Measurements from ENCODE around the gene FGGY.
A peak's percentile ranks its signal among the peaks of the same experiment; 100 is the strongest.

Gene FGGY

DNA sequence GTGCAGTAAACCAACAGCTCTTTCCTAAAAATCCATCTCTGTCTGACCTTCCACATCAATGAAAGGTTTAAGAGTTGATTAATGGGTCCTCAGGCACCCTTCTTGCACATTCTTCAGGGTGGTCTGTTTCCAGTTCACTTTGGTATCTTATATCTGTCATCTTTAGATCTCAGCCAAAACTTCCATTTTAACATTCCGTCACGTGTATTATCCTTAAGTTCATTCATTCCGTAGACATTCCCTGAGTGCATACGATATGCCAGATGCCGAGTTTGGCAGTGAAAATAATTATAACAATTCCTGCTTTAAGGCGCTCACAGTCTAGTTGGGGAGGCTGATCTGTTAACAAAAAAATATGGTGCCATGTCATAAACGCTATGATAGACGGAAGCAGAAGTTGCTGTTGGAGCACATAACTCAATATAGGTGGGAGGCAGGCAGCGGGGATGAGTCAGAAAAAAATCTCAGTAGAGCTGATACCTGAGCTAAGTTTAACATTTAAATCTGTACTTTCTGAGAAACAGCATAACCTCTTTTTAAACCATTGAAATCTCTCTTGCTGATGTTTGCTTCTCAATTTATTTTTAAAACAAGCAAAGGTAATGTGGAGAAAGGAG is 458.3 kb downstream of the FGGY start:
- no peak for DNase-seq

DNA sequence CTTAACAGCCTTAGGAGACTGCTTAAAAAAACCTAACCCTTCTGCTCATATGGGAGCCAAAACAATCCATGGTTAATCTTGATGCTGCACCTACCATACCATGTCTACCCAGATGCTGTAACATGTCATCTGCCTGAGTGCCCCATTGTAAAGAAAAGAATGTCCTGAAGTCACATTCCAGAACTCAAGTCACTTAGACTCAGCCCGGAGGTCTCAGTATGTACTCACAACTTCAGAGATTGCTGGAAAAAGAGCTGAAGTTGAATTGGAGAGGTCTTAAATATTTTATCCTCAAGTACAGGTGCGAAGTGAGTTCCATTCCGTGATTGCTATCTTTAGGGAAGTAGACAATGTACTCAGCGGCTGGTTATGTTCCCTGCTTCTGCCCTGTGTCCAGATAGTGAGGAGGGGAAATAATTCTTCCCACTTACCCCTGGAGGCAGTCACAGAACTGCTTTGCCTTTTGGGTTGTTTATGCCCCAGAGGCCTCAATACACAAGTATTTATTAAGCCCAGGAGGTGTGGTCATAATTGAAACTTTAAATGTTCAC is 460.4 kb downstream of the FGGY start:
- no peak for DNase-seq

DNA sequence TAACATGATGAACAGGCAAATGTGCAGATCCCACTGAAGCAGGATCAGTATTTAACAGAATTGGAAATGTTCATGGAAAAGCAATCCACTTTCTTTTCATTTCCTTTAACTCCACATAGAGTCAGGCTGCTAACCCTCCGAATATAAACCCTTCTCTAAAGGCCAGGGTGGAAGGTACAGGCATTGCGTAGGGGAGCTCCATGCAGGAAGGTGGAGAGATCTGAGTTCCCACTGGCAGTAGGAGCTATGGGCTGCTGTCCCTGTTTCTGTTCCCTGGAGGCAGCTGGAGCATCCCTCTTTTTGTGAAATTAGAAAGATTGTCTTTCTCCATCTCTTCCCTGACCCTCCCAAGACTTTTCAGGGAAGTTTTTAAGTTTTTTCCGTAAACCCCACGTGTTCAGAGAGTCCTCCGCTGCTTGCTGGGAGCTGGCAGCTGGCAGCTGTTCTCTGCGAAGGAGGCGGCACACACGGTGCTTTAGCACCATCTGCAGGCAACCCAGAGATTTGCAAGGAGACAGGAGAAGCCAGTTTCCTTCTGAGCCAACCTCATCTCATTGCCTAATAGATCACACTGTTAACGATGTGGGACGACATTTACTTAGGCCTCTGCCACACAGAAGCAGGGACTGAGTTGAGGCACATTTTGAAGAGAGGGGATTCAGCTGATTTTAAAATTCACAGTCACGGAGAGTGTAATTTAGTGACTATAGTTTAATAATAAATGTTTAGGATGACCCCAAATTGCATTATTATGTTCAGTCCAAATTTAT is 462.4 kb downstream of the FGGY start:
- peak; percentile 19 for DNase-seq

DNA sequence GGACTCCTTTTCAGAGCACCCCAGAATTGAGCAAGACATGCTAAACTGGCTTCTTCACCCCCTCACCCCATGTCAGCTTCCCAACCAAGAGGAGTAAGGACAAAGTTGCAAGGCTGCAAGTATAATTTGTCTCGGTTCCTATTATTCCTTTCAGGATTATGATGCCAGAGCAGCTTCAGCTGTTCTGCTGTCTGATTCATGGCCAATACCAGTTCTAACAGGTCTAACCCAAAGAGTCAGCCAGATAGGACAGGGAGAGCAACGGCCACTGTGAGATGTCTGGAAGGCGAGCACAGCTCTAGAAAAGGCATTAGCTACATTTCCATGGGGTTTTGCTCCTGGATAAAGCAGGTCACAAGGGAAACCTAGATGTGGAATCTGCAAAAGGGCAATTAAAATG is 464.5 kb downstream of the FGGY start:
- no peak for DNase-seq

- DNase-seq: no peak
These were observed 466.5 kb downstream of the FGGY start for GRCh38 chr1:59763418-59763817.

GRCh38 chr1:59765011-59765730 is 468.3 kb downstream of the FGGY start:
- DNase-seq: no peak

- DNase-seq: no peak
These were observed 469.4 kb downstream of the FGGY start for GRCh38 chr1:59766227-59766855.

DNA sequence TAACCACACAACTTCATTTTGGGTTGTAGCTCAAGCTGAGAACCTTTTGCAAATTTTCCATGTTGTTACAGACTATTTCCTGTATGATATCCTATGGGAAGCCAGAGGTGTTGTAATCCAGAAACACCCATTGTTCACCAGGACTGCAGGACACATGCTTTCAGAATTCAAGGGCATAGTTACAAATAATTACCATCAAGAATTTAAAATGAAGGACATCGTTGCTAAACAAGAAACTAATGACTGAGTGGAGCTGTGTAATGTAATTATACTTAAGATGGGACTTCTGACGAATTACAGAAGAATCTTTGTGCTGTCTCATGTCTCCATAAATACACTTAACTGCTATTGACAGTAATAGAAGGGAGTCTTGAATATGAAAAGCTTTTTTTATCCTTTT is 470.2 kb downstream of the FGGY start:
- DNase-seq: no peak

- no peak for DNase-seq
These were observed 472.2 kb downstream of the FGGY start for GRCh38 chr1:59768792-59769735.

DNA sequence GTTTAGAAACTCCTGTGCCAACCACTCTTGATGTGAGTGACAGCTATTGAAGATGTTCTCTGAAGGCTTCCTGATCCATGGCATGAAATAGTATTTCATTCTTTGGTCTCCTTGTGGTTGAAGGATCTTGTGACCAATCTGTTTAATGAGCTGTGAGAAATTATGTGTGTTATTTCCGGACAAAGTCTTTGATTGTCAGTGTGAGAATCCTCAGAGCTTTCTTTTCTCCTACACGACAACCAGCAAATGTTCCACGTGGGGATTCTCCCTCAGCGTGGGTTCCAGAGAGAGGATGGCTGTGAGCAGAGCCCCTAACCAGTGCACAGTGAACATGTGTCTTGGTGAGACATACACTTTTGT is 472.8 kb downstream of the FGGY start:
- DNase-seq: no peak

DNA sequence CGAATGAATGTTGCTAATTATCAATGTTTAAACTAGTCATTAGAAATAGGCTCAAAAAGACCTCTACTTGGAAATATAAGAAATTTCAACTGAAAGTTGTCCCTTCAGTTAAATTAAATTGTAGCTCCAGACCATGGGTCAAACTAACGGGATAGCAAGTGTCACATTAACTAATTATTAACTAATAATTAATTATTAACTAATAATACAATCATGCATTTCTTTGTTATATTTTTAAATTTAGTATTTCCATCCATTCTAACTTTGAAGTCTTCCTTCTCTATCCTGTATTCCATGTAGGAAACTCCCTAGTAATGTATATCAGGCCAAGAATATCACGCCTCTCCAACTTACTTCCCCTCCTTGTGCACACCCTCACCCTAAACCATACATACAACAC is 474.5 kb downstream of the FGGY start:
- DNase-seq: no peak

DNA sequence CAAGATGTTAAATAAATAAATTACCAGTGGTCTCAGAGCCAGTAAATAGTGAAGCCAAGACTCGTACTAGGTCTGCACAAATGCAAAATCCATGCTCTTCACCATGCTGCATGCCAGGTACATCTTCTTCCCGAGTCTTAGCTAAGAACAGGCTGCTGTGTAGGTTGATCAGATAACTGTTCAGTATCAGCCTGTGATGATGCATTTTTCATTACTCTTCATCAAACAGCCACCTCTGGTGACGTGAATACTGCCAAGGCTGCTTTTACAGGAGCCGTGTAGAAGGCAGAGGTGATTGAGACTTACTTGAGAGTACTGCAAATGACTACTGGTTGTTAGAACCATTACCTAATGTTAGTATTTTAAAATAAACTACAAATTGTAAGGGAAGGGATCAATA is 478.6 kb downstream of the FGGY start:
- no peak for DNase-seq

DNA sequence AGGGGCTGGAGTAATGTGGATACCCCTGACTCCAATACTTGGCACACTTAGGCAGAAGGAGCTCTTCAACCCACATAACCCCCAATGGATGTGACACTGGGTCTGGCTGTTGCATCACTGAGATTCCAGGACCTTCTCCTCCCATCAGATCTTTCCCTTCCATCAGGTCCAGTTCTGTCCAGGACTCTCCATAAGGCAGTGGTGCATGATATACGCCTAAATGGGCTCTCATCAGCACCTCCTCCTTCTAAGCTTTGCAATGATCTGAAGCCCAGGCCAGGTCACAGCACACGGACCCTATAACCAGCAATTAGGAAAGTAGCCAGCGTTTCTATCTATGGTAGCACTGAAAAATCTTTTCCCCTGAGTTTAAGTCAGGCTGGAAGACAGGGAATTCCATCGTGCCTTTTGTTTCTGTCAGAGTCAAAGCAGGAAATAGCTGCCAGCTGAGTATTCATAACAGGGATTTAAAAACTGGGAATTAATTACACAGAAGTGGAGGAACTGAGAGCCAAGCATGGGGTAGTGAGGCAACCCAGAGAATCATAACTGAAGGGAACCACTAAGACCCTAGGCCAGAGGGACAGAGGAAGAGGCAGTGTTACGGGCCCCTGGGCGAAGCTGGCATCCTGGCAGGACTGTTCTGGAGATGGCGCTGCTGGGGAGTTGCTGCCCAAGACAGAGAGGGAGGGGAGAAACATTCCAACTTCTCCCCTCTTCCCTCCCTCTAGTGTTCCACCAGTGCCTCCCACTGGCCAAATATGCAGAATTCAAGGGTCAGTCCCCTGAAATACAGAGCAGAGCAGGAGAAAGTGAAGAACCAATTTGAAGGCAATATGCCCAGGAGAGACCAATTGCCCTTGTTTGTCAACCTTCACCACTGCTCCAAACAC is 480.3 kb downstream of the FGGY start:
- no peak for DNase-seq

- DNase-seq: no peak
These were observed 483.1 kb downstream of the FGGY start for GRCh38 chr1:59779949-59780348.

GRCh38 chr1:59788825-59789224 is 491.9 kb downstream of the FGGY start:
- no peak for DNase-seq

DNA sequence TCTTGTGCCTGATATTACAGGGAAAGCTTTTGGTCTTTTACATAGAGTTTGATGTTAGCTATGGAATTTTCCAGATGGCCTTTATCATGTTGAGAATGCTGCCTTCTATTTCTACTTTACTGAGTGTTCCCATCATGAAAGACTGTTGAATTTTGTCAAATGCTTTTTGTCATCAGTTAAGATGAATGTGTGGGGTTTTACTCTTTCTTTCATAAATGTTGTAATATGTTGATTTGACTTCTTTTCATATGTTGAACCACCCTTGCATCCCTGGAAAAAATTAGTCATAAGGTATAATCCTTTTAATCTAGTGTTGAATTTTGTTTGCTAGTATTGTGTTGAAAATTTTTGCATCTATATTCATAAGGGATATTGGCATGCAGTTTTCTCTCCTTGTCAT is 501.7 kb downstream of the FGGY start:
- DNase-seq: no peak

DNA sequence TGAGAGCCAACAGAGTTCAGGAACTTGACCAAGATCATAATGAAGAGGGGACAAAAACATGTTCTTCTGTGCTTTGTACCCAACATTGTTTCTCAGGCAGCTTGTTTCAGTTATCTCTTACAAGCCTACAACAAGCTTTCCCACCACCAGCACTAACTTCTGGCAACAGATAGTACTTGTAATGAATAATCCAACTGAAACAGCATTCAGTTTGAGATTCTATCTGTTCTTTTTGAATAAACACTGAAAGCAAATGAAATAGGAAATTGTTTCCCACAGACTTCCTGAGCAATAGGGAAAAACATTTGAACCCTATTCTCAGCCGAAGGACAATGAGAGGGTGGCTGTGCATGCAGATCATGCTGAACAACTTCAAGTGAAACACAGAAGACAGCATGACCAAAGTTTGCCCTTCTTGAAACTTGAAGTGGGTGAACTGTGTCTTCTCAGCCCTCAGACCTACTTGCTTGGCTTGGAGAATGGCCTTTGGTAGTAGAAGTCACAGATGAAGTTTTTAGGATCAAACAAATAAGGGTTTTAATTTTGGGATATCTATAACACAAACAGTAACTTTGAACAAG is 506.7 kb downstream of the FGGY start:
- DNase-seq: no peak

DNA sequence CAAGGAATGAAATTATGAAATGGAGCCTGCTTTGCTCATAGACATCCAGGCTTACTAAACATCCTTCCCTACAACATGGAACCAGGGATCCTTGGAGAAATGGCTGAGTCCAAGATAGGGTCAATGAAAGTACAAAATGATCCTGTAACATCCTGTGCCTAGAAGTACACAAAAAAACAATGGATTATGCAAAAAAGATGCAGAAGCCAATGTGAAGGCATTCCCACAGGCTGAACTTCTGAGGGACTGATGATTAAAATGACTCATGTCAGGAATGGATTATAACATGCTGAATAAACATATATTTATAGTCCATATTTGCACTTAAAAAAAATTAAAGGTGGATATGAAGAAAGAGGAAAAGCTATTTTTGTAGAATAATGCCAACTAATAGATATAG is 507.4 kb downstream of the FGGY start:
- no peak for DNase-seq

DNA sequence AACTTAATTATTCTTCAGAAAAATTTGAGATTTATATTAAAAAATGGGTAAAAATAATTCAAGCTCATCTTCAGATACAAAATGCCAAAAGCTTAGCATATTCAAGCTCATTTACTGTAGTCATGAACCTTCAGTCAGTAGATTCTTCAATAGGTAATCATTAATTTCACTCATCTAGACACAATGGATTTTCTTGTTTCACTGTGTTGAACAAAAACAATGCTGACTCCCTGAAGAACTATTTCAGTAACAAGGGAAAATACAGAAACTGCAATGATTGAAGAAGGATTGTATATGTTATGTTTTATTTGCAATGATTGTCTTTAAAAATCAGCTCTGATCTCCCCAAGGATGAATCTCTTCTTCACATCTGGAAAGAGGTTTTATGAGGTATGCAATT is 508.7 kb downstream of the FGGY start:
- no peak for DNase-seq

Measured in NCI-H1048 (cell line).